SH-SY5Y (cell line): Measurements from ENCODE around the gene HFM1.

Source experiments
- GATA2 ChIP-seq: IDR thresholded peaks from 2 replicates; pipeline ENCODE4 v1.6.1; 2011; ENCODE audit warnings: mild to moderate bottlenecking, low read depth, low read length
- GATA3 ChIP-seq: IDR thresholded peaks from 2 replicates; pipeline ENCODE4 v1.6.1; 2011; ENCODE audit warnings: low read depth, mild to moderate bottlenecking, low read length, moderate library complexity

- TF ChIP-seq GATA3, result no peak
- no peak for TF ChIP-seq GATA2
Measured at GRCh38 chr1:91217911-91218310, 186.7 kb downstream of the HFM1 start.
